GM19395 (cell line): ENCODE data around the gene TYROBP.
"Not testable (repeated sequence)": the region's sequence is repeated elsewhere in the genome, so short reads cannot be mapped to it uniquely, and the experiment has no call there.

ENCODE experiments used
- ATAC-seq: cut with Tn5 transposase; IDR thresholded peaks from one replicate; pipeline ENCODE4 v1.9.1; 2021; ENCODE audit warnings: mild to moderate bottlenecking, moderate library complexity; ENCODE audit not compliant: unreplicated experiment

TYROBP gene

DNA sequence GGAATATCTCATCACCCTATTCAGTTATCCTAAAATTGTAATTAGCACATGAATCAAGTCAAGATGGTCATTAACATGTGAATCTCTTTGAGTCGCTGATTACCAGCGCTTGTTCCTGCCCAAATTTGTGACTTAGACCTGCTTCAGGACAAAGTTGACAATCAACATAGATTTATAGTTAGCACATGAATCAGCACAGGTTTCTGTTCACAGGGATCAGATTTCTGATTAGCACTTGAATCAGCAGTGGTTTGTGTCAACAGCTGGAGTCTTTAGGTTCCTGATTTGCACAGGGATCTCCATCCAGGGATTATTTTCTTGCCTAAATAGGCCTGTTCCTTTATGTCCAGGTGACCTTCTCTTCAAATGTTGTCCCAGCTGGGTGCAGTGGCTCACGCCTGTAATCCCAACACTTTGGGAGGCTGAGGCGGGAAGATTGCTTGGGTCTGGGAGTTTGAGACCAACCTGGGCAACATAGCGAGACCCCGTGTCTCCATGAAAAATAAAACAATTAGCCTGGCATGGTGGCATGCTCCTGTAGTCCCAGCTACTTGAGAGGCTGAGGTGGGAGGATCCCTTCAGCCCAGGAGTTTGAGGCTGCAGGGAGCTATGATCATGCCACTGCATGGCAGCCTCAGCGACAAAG is 24.3 kb upstream of the TYROBP start:
- no peak for ATAC-seq

DNA sequence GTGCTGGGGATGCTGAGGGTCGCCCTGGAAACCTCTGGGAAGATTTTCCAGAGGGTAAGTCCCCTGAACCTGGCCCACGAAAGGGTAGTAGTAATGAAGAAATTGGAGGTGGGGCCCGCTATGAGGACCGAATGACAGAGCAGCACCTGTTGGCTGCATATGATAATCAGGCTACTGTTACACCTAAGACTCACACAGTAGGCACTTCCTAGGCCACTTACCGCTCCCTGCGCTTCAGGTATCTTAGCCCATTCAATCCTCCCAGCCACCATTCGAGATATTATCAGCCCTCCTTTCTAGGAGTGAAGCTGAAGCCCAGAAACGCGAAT is 23.7 kb upstream of the TYROBP start:
- ATAC-seq: peak; percentile 16

DNA sequence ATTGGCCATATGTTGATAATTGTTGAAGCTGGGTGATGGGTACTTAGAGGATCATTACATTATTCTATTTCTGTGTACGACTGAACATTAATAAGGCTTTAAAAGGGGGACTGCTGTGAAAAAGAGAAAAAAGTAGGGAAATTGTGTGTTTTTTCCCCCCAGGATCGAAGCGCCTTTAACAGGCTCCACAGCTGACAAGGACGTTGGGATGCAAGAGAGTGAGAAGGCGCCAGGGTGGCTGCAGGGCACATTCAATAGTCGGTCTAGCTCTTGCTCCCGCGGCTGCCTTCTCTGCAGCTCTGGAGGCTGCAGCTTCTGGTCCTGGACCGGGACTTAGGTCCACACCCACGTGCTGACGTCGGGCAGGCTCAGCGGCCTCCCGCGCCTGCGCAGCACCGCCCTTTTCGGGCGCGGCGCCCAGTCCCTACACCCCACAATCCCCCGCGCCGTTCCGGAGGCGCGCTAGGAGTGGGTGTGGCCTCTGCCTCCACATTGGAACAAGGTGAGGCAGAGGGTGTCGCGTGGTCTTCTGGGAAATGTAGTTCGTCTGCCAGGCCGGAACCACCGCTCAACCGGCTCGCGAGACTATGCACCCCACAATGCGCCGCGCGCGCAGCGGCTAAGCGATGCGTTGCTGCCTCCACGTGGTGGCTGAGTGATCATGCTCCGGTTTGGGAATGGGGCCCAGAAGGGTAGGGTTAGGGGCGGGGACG is 23.2 kb upstream of the TYROBP start:
- ATAC-seq: peak; percentile 91

DNA sequence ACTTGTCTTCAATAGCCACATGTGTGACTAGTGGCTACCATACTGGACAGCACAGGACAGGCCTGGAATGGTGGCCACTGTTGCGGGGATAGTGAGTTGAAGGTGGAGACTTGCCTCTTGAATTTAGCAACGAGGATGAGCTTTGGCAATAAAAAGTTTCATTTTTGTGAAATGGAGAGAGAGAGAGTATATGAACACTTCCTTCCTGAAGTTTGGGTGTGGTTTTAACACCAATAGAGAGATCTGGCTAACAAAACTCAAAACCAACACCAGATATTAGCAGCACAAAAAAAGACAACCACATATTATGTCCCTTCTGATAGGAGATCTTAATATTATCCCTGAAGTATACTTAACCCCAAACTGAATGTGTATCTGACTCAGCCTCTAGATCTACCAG is 21.8 kb upstream of the TYROBP start:
- ATAC-seq: no peak

DNA sequence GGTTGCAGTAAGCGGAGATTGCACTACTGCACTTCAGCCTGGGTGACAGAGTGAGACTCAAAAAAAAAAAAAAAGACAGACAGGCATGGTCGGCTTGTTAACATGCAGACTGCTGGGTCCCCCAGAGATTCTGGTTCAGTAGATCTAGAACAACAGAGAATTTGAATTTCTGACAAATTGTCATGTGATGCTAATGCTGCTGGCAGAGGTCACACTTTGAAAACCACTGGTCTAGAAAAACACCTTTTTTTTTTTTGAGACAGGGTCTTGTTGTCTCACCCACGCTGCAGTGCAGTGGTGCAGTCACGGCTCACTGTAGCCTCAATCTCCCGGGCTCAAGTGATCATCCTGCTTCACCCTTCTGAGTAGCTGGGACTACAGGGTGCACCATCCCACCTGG is 20.4 kb upstream of the TYROBP start:
- ATAC-seq: no peak

DNA sequence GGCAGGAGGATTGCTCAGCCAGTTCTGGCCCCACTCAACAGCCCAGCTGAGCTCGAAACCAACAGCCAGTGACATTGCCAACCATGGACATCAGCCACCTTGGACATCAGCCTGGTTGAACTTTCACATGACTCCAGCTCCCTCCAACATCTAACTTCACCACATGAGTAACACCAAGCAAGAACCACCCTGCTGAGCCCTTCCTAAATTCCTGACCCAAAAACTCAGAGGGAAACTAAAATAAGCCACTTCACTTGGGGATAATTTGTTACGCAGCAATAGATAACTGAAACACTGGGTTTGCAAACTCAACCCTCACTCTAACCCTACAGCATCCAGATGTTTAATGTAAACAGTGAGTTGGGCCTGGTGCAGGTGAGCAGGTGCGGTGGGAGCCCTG is 17.4 kb upstream of the TYROBP start:
- ATAC-seq: no peak

DNA sequence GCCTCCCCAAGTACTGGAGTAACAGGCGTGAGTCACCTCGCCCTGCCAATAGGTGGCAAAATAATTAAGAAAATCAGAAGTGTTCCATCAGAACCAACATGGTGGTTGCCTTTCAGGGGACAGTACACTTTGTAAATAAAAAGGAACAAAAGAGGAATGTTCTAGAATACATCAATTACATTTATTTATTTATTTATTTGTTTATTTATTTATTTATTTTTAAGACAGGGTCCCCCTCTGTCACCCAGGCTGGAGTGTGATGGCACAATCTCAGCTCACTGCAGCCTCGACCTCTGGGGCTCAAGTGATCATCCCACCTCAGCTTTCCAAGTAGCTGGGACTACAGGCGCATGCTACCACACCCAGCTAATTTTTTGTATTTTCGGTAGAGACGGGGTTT is 12.9 kb upstream of the TYROBP start:
- ATAC-seq: no peak

DNA sequence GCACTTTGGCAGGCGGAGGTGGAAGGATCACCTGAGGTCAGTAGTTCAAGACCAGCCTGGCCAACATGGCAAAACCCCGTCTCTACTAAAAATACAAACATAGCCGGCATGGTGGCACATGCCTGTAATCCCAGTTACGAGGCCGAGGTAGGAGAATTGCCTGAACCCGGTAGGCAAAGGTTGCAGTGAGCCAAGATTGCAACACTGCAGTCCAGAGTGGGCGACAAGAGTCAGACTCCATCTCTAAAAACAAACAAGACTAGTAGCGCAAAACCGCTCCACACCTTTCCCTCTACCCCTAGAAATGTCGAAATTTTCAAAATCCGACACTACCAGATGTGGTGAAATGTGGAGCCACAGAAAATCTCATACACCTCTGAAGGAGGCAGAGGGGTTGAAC is 11.2 kb upstream of the TYROBP start:
- ATAC-seq: no peak

DNA sequence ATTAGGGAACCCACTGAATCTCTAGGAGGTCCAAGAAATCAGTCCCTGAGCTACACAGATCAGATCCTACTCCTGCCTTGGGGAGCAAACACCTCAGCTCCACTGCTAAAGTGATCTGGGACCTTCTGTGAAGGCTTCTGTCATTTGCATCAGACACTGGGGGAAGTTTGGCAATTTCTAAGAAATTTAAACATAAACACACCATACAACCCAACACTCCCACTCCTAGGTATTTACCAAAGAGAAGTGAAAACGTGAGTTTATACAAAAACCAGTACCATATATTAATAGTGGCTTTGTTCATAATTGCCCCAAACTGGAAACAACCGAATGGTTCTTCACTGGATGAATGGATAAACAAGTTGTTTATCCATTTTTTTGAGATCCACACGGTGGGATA is 7.3 kb upstream of the TYROBP start:
- ATAC-seq: no peak

DNA sequence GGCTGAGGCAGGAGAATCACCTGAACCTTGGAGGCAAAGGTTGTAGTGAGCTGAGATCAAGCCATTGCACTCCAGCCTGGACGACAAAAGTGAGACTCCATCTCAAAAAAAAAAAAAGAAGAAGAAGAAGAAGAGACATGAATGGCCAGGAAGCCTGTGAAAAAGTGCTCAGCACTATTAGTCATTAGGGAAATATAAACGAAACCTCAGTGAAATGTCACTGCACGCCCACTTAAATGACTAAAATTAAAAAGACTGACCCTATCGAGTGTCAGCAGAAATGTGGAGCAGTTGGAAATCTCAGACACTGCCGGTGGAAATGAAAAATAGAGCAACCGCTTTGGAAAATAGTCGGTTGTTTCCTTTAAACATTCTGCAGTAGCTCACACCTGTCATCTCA is 5.5 kb upstream of the TYROBP start:
- no peak for ATAC-seq

DNA sequence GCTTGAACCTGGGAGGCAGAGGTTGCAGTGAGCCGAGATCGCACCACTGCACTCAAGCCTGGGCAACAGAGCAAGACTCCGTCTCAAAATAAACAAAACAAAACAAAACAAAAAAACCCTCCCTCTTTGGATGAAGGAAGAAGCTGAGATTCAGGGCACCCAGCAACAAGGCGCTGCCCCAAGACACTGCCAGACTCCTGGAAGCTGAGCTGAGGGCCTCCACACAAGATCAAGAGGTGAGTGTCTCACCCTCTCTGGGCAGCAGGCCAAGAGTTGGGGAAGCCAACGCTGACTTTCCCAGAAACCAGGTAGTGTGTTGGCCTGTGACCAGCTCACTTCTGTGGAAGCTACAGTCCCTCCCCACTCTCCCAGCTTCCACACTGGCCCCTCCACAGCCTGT is 3.7 kb upstream of the TYROBP start:
- ATAC-seq: no peak

DNA sequence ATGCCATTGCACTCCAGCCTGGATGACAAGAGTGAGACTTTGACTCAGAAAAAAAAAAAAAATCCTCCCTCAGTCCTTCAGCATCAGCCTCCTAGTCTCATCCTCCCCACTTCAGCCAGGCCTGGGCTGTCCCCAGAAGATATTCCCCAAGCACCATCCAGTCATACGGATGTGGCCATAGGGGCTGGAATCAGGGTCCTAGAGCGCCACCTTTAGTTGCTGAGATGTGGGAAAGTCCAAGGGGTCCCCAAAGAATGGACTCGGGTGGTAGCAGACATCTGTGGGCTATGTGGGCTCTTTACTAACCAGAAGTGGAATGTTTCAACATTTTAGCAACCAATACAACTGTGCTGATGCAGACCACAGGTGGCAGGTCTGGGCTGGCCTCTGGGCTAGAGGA is 3.1 kb upstream of the TYROBP start:
- no peak for ATAC-seq

DNA sequence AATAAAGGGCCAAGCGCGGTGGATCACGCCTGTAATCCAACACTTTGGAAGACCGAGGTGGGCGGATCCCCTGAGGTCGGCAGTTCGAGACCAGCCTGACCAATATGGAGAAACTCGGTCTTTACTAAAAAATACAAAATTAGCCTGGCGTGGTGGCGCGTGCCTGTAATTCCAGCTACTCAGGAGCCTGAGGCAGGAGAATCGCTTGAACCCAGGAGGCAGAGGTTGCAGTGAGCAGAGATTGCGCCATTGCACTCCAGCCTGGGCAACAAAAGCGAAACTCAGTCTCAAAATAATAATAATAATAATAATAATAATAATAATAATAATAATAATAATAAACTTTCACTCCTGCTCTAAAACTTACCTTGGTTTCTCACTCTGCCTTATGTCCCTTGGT is 2.3 kb upstream of the TYROBP start:
- ATAC-seq: not testable (repeated sequence)

DNA sequence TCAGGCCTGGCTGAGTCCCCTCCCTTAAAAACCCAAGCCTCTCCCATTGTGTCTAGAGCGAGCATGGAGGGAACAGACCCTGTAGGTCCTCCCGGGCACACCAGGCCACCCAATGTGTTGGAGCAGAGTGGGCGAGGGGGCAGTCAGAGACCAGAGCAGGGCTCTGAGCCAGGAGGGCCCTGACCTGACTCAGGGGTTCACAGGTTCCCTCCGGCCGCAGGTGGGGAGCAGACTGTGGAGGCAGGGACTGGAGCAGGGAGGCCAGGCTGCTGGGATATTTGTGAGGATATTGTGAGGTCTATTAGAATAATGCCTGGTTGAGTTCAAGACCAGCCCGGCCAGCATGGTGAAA is 1.6 kb upstream of the TYROBP start:
- ATAC-seq: no peak

DNA sequence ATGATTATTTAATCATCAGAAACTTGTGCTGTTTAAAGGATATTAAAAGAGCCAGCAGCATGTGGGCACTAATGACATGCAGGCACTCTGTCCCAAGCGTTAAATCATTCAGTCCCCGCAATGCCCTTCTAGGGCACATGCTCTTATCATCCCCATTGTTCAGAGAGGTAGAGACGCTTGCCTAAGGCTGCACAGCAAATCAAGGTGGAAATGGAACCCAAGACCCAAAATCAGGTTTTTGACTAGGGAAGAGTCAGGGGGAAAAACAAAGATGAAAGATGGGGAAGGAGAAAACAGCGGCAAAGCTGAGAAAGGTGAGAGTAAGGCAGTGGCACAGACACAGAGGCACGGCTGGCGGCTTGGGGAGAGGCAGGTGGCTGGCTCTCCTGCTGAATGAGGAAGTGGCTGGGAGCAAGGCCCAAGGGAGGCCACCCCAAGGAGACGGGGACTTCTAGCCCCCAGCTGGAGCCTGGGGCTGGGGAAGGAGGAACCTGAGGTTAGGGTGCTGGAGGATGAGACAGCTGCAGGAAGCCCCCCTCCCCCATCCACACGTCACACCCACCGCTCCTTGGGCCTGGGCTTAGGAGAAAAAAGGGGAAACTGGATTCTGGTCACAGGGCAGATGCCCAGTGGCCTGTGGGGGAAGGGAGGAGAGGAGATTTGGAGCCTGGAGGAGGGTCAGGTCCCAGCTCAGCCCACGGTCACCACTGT is 1.0 kb upstream of the TYROBP start:
- no peak for ATAC-seq

DNA sequence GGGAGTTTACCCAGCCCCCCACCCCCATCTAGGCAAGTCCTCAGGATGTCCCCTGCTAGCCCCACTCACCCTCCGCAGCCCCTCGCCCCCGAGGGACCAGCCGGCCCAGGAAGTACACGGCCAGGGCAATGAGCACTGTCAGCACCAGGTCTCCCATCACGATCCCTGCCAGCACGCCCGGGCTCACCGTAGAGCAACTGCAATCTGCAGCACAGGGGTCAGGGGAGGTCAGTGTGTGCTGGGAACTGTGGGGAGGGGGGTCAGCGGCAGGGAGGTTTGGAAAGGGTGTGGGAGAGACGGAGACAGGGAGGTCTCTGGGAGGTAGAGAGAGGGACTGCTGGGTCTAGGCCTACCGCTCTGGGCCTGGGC is 734 bp downstream of the TYROBP start:
- no peak for ATAC-seq

DNA sequence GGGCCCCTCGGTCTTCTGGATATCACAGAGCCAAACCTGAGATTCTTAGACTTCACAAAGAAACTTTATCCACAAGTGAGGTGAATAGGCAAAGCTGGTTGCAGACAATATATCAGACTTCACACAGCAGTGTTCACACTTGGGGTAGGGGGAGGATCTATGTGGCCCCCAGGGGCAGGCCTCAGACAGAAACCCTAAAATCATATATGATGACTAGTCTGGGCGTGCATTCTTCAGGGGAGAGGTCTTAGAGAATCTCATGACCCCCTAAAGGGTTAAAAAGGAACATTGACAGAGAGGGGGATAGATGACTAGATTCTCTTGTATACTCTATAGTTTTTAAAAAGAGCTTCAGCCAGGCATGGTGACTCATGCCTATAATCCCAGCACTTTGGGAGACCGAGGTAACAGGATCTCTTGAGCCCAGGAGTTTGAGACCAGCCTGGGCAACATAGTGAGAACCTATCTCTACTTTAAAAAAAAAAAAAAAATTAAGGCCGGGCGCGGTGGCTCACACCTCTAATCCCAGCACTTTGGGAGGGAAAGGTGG is 2.8 kb downstream of the TYROBP start:
- ATAC-seq: no peak

DNA sequence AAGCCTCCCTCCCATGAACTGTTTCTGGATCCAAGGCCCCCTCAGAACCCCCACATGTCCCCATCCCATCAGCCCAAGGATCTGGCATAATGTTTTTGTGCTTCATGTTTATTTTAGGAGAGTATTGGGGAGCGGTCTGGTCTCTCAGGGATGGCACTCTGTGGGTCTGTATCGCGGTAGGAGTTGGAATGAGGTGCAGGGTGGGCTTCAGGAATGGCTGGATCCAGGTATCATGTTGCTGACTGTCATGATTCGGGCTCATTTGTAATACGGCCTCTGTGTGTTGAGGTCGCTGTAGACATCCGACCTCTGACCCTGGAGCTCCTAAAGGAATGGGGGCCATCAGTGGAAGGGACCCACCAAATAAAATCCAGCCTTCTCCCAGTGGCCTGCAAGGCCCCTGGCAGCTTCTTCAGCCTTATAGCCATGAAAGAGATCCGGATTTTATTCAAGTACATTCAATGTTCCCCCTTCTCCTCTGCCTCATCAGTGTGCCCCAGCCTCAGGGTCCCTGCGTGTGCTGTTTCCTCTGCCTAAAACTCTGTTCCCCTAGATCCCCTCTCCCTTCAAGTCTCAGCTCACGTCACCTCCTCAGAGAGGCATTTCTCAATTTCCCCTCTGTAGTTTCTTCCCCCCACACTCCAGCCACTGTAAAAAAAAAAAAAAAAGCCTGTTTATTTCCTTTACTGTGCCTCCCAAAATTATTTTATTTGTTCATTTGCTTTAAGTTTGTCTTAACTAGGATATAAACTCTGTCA is 3.6 kb downstream of the TYROBP start:
- no peak for ATAC-seq

DNA sequence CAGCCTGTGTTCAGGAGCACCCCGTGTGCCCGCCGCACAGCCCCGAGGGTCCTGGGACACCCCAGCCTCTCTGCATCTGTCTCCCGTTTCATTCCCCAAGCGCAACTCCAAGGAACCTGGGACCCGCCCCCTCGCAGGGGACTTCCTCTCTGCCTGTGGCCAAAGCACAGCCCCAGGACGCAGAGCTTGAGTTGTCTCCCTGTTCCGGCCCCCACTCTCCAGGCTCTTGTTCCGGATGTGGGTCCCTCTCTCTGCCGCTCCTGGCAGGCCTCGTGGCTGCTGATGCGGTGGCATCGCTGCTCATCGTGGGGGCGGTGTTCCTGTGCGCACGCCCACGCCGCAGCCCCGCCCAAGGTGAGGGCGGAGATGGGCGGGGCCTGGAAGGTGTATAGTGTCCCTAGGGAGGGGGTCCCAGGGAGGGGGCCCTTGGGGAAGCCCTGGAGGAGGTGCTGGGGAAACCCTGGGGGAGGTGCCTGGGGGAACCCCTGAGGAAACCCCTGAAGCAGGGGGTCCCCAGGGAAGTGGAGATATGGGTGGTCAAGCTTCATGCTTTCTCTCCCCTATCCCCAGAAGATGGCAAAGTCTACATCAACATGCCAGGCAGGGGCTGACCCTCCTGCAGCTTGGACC is 4.4 kb downstream of the TYROBP start:
- no peak for ATAC-seq

DNA sequence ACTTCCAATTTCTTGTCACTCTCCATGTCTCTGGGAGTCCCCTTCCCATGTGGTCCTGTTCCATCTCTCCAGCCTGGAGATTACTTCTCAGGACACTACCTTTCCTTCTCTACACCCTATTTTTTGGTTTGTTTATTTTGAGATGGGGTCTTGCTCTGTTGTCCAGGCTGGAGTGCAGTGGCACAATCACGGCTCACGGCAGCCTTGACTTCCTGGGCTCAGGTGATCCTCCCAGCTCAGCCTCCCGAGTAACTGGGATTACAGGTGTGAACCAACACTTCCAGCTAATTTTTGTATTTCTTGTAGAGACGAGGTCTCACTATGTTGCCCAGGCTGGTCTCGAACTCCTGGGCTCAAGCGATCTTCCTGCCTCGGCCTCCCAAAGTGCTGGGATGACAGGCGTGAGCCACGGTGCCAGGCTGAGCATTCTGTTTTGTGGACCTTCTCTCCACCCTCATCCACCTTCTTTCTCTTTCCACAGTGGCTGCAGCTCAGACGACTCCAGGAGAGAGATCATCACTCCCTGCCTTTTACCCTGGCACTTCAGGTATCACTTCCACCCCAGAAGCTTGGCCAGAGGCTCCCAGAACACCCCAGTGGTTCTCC is 5.1 kb downstream of the TYROBP start:
- ATAC-seq: no peak
